ENCODE results near the gene N4BP2L2. TPM values are rescaled to one million over a fixed set of nuclear protein-coding genes. Genes with fewer than 3 reads are reported as not detected.

N4BP2L2 gene
- polyA plus RNA-seq, 5 donors, result 142 to 294 (median 256) TPM

GRCh38 chr13:32472194-32472621 is 66.4 kb downstream of the N4BP2L2 start:
- no peak for DNase-seq

GRCh38 chr13:32471187-32471922 is 67.2 kb downstream of the N4BP2L2 start:
- DNase-seq, result no peak

- DNase-seq, result no peak
Observed at GRCh38 chr13:32468502-32469142, 70.0 kb downstream of the N4BP2L2 start.

GRCh38 chr13:32456591-32456990 is 82.0 kb downstream of the N4BP2L2 start:
- DNase-seq, result no peak

GRCh38 chr13:32455594-32455903 is 83.0 kb downstream of the N4BP2L2 start:
- DNase-seq, result no peak

GRCh38 chr13:32454886-32455593 is 83.6 kb downstream of the N4BP2L2 start:
- DNase-seq, result no peak

GRCh38 chr13:32453981-32454380 is 84.6 kb downstream of the N4BP2L2 start:
- no peak for DNase-seq

GRCh38 chr13:32448972-32449371 is 89.6 kb downstream of the N4BP2L2 start:
- no peak for DNase-seq

- DNase-seq, result no peak
Observed at GRCh38 chr13:32447894-32448623, 90.5 kb downstream of the N4BP2L2 start.

GRCh38 chr13:32446773-32447465 is 91.7 kb downstream of the N4BP2L2 start:
- no peak for DNase-seq

GRCh38 chr13:32446220-32446619 is 92.4 kb downstream of the N4BP2L2 start:
- DNase-seq, result no peak

GRCh38 chr13:32445461-32445860 is 93.1 kb downstream of the N4BP2L2 start:
- no peak for DNase-seq

- peak in 1 of 2 donors; percentile 8 for DNase-seq
Observed at GRCh38 chr13:32443111-32443510, 95.5 kb downstream of the N4BP2L2 start.

- DNase-seq, result no peak
Observed at GRCh38 chr13:32438871-32439270, 99.7 kb downstream of the N4BP2L2 start.

- no peak for DNase-seq
Observed at GRCh38 chr13:32432856-32433255, 105.7 kb downstream of the N4BP2L2 start.

- DNase-seq, result no peak
Observed at GRCh38 chr13:32431361-32431760, 107.2 kb downstream of the N4BP2L2 start.

GRCh38 chr13:32430018-32430747 is 108.4 kb downstream of the N4BP2L2 start:
- no peak for DNase-seq

- DNase-seq, result no peak
Observed at GRCh38 chr13:32429433-32429909, 109.1 kb downstream of the N4BP2L2 start.

- no peak for DNase-seq
Observed at GRCh38 chr13:32428581-32429432, 109.8 kb downstream of the N4BP2L2 start.
